AG04449 (cell line): Measurements from ENCODE around the gene SLF1.

Experiments used
- CTCF ChIA-PET: fragments of 350-600 bp; formaldehyde crosslinking; extraction: SDS; loops from one replicate; lab custom pipeline; 2021; ENCODE audit warnings: antibody characterized with exemption; lab: Yijun Ruan, JAX
- POLR2A ChIA-PET: fragments of 400-600, 350-600 bp; formaldehyde crosslinking; extraction: SDS; loops from one replicate; lab custom pipeline; 2020; ENCODE audit warnings: antibody characterized with exemption, inconsistent platforms; lab: Yijun Ruan, JAX
- DNase-seq: peaks from one replicate; pipeline ENCODE4 v3.0.0-alpha.2; 2010; ENCODE audit warnings: low read depth, low spot score
- H3K4me3 ChIP-seq: 2 replicates; pipeline ENCODE4 v1.5.1; 2011; ENCODE audit warnings: low read depth, mild to moderate bottlenecking, control low read depth, low read length
- TF ChIP-seq, protein P1 (sequence below): IDR thresholded peaks from one replicate; pipeline ENCODE4 v1.5.1; 2011; ENCODE audit warnings: mild to moderate bottlenecking, moderate library complexity, low read length, control low read depth, inconsistent platforms; ENCODE audit not compliant: insufficient read depth; ENCODE audit errors: missing control alignments

SLF1 gene

DNA sequence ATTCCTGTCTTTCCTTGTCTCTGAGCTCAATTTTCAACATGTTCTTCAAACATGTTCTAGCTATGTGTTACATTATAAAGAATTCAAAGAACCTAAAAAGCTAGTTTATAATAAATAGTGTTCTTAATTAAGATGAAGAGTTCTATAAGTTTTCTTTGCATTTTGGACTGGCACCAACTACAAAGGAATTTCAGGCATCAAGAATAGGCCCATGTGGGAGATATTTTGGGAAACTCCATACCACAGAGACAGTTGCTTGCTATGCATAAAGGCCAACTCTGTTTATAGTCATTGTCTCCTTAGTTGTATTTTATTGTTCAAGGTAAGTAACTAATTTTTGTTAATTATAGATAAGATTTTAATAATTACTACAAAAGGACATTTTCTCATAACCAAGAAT lies 4.5 kb downstream of the SLF1 start:
- ChIA-PET CTCF (no interaction called here), POLR2A (no interaction called here)
- DNase-seq: no peak
- no peak overlapping the region for H3K4me3 ChIP-seq
- TF ChIP-seq, protein P1, sequence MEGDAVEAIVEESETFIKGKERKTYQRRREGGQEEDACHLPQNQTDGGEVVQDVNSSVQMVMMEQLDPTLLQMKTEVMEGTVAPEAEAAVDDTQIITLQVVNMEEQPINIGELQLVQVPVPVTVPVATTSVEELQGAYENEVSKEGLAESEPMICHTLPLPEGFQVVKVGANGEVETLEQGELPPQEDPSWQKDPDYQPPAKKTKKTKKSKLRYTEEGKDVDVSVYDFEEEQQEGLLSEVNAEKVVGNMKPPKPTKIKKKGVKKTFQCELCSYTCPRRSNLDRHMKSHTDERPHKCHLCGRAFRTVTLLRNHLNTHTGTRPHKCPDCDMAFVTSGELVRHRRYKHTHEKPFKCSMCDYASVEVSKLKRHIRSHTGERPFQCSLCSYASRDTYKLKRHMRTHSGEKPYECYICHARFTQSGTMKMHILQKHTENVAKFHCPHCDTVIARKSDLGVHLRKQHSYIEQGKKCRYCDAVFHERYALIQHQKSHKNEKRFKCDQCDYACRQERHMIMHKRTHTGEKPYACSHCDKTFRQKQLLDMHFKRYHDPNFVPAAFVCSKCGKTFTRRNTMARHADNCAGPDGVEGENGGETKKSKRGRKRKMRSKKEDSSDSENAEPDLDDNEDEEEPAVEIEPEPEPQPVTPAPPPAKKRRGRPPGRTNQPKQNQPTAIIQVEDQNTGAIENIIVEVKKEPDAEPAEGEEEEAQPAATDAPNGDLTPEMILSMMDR: no peak

DNA sequence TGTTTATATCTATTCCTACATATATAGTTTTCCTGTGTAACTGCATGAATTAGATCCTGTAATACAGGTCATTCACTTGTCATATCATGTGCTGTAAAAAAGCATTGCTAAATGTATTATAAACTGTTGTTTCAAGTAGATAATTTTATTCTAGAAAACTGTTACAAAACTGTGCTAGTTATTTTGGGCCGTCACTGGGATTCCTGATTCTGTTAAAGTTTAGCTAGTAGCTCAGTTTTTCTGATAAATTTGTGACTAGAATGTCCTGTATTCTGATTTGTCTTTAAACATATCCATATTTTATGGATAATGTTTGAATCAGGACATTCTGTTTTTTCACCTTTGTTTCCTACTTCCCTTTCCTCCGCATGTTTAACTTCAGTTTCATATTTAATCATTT lies 5.4 kb downstream of the SLF1 start:
- POLR2A ChIA-PET: no interaction called here
- DNase-seq: no peak
- TF ChIP-seq, protein P1: no peak
- H3K4me3 ChIP-seq: no peak overlapping the region
- CTCF ChIA-PET: no interaction called here

DNA sequence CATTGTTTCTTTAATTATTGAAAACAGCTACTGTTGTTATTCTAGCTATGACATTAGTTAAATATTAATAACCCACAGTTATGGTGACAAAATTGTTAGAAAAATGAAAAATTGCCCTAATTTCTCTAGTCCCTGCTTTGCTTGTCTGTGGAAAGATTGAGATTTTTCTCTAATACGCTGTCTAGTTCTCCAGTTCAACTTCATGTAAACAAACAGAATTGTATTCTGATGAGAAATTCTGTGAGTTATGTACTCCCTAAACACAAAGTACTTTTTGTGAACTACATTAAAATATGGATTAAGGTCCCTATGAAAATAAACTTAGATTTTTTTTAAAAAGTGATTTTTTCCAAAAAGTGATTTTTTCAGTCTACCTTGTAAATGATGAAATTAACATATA lies 8.7 kb downstream of the SLF1 start:
- CTCF ChIA-PET: no interaction called here
- TF ChIP-seq, protein P1: no peak

DNA sequence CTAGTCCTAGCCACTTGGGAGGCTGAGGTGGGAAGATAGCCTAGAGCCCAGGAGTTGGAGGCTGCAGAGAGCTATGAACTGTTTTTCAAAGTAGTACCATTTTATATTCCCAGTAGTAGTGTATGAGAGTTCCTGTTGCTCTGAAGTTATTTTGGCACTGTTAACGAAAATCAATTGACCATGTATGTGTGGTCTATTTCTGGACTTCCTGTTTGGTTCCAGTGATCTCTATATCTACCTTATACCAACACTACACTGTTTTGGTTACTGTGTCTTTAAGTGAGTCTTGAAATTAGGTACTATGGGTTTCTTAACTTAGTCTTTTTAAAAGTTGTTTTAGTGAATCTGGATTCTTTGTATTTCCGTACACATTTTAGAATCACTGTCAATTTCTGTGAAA lies 13.6 kb downstream of the SLF1 start:
- H3K4me3 ChIP-seq: no peak overlapping the region
- ChIA-PET CTCF (no interaction called here), POLR2A (no interaction called here)
- DNase-seq: no peak
- TF ChIP-seq, protein P1: no peak

More for the DNA sequence above, 8.7 kb downstream of the SLF1 start:
- no peak for DNase-seq
- H3K4me3 ChIP-seq: no peak overlapping the region
- POLR2A ChIA-PET: no interaction called here

DNA sequence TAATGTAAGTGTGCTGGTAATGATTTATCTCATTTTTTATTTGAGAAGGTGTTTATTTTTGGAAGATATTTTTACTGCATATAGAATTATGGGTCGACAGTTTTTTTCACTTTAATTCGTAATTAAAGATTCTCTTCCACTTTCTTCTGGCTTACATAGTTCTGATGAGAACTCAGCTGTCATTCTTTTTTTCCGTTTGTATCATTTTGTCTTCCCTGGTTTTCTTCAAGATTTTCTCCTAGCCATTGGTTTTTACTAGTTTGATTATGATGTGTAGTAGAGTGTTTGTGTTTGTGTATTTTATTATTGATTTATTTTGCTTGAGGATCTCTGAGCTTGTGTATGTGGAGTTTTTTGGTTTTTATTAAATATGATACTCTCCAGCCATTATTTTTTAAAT lies 21.7 kb downstream of the SLF1 start:
- POLR2A ChIA-PET: no interaction called here
- CTCF ChIA-PET: no interaction called here
- TF ChIP-seq, protein P1: no peak
- no peak overlapping the region for H3K4me3 ChIP-seq
- DNase-seq: no peak

DNA sequence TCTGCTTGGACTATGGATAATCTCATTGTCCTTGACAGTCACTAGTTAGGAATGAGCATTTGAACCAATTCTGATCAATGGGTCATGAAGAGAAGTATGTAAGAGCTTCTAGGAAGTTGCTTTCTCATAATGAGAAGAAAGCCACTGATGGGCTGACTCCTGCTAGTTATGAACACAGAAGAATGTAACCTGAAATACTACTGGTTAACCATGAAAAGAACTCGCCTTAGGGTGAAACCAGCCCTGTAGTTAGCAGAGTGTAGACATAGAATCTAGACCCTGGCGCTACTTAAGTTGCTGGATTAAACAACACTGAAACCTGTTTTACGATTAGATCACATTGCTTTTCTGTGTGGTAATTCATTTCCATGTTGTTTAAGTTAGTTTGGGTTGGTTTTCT lies 26.6 kb downstream of the SLF1 start:
- TF ChIP-seq, protein P1: no peak
- no peak overlapping the region for H3K4me3 ChIP-seq
- POLR2A ChIA-PET: no interaction called here
- CTCF ChIA-PET: no interaction called here
- DNase-seq: no peak
